ENCODE data around the gene EFCAB8. TPM values are rescaled to one million over a fixed set of nuclear protein-coding genes. Genes with fewer than 3 reads are reported as not detected.

The EFCAB8 gene
- total and polyA plus RNA-seq, 8 donors = 0.18 to 0.45 TPM; not detected in 6

DNA sequence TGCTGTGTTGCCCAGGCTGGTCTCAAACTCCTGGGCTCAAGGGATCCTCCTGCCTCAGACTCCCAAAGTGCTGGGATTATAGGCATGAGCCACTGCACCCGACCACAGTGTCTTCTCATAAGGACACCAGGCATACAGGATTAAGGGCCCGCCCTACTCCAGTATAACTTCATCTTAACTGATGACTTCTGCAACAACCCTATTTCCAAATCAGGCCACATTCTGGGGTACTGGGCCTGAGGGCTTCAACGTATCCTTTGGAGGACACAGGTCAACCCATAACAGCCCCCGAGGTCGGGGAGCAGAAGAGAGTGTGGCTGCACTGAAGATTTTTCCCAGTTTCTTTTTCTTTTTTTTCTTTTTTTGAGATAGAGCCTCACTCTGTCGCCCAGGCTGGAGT, 105.9 kb downstream of the EFCAB8 start:
- DNase-seq = no peak

DNA sequence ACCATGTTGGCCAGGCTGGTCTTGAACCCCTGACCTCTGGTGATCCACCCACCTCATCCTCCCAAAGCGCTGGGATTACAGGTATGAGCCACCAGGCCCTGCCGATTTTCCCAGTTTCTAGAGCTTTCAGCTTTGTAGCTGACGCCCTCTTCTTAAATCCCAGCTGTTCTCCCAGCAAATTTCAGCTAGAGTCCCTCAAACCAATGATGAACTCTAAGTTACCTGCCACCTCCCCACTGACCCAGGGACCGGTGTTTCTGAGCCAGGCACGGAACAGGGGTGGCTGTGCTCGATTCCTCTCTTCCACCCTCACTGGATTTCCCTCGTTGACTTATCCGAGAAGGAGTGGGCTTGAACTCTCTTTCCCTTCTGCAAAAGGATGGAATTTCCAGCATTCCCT, 106.4 kb downstream of the EFCAB8 start:
- no peak for TF ChIP-seq POLR2A (IDR thresholded peaks at IDR 0.05)
- TF ChIP-seq CTCF (IDR thresholded peaks at IDR 0.05) = no peak
- TF ChIP-seq POLR2AphosphoS5 (IDR thresholded peaks at IDR 0.05) = no peak
- TF ChIP-seq EP300 (IDR thresholded peaks at IDR 0.05) = no peak
- Histone ChIP-seq H3K4me3 (no peak overlapping the region), H3K9me3 (no peaks in the 10 kb centered on the region), H3K27me3 (peaks cover 0 to 3% (median 0%) of the 10 kb centered on the region in 3 donors), H3K4me1 (peaks cover 0 to 8% (median 0%) of the 10 kb centered on the region in 4 donors), H3K27ac (no peak overlapping the region), H3K36me3 (no peaks in the 10 kb centered on the region)
- DNase-seq = no peak
- 77 to 84% (median 79%) methylated on average over 8 of the region's 8 CpGs for WGBS, 5 donors
- intact Hi-C loops (cut with DNase I; ENCODE audit: low total_unique reads) = no loop called here

More for the DNA sequence above, 105.9 kb downstream of the EFCAB8 start:
- 84 to 92% (median 91%) methylated on average over 5 to 6 of the region's 6 CpGs for WGBS, 5 donors
- H3K4me1 ChIP-seq = peaks cover 0 to 3% (median 0%) of the 10 kb centered on the region in 4 donors
- H3K9me3 ChIP-seq = no peaks in the 10 kb centered on the region
- no peak overlapping the region for H3K4me3 ChIP-seq
- intact Hi-C loops (cut with DNase I; ENCODE audit: low total_unique reads) = no loop called here
- peaks cover 0 to 3% (median 0%) of the 10 kb centered on the region in 3 donors for H3K27me3 ChIP-seq
- no peaks in the 10 kb centered on the region for H3K36me3 ChIP-seq
- no peak overlapping the region for H3K27ac ChIP-seq
- no peak for TF ChIP-seq EP300 (IDR thresholded peaks at IDR 0.05)
- no peak for TF ChIP-seq CTCF (IDR thresholded peaks at IDR 0.05)
- TF ChIP-seq POLR2A (IDR thresholded peaks at IDR 0.05) = no peak
- TF ChIP-seq POLR2AphosphoS5 (IDR thresholded peaks at IDR 0.05) = no peak

- Histone ChIP-seq H3K27me3 (peaks cover 0 to 3% (median 0%) of the 10 kb centered on the region in 3 donors), H3K4me3 (no peak overlapping the region), H3K27ac (no peak overlapping the region), H3K9me3 (no peaks in the 10 kb centered on the region), H3K36me3 (no peaks in the 10 kb centered on the region), H3K4me1 (peaks cover 0 to 8% (median 2%) of the 10 kb centered on the region in 4 donors)
- TF ChIP-seq CTCF (IDR thresholded peaks at IDR 0.05) (no peak), POLR2A (IDR thresholded peaks at IDR 0.05) (no peak), EP300 (IDR thresholded peaks at IDR 0.05) (no peak), POLR2AphosphoS5 (IDR thresholded peaks at IDR 0.05) (no peak)
- peak in 1 of 2 donors; percentile 22 for DNase-seq
- intact Hi-C loops (cut with DNase I; ENCODE audit: low total_unique reads) = no loop called here
- 73 to 83% (median 77%) methylated on average over 12 of the region's 12 CpGs for WGBS, 5 donors
Measured at GRCh38 chr20:32965581-32966373, 107.1 kb downstream of the EFCAB8 start.

GRCh38 chr20:32966382-32966781, 107.7 kb downstream of the EFCAB8 start:
- TF ChIP-seq POLR2AphosphoS5 (IDR thresholded peaks at IDR 0.05) (no peak), POLR2A (IDR thresholded peaks at IDR 0.05) (no peak), EP300 (IDR thresholded peaks at IDR 0.05) (no peak)
- H3K4me3 ChIP-seq = no peak overlapping the region
- WGBS, 5 donors = 75 to 91% (median 89%) methylated on average over 4 of the region's 4 CpGs
- DNase-seq = peak in 1 of 2 donors; percentile 18
- intact Hi-C loops (cut with DNase I; ENCODE audit: low total_unique reads) = no loop called here
- H3K27ac ChIP-seq = no peak overlapping the region
- H3K36me3 ChIP-seq = no peaks in the 10 kb centered on the region
- no peaks in the 10 kb centered on the region for H3K9me3 ChIP-seq
- H3K27me3 ChIP-seq = peaks cover 0 to 3% (median 0%) of the 10 kb centered on the region in 3 donors
- peaks cover 0 to 11% (median 5%) of the 10 kb centered on the region in 4 donors for H3K4me1 ChIP-seq

Data from stomach (tissue), 9 donors.